GM12801 (cell line): ENCODE measurements around the gene GNB1L.

Source experiments
- CTCF ChIP-seq: IDR thresholded peaks from one replicate; pipeline ENCODE4 v1.5.1; 2011; ENCODE audit warnings: control low read depth; ENCODE audit not compliant: insufficient read length; ENCODE audit errors: extremely low read depth

Gene GNB1L

GRCh38 chr22:19831016-19831415, 23.7 kb downstream of the GNB1L start:
- no peak for TF ChIP-seq CTCF

GRCh38 chr22:19828035-19828401, 26.7 kb downstream of the GNB1L start:
- TF ChIP-seq CTCF, result no peak

- no peak for TF ChIP-seq CTCF
Observed at GRCh38 chr22:19827341-19828034, 27.2 kb downstream of the GNB1L start.

GRCh38 chr22:19826619-19826950, 28.1 kb downstream of the GNB1L start:
- TF ChIP-seq CTCF, result no peak

- TF ChIP-seq CTCF, result no peak
Observed at GRCh38 chr22:19825904-19826618, 28.6 kb downstream of the GNB1L start.

- TF ChIP-seq CTCF, result no peak
Observed at GRCh38 chr22:19824926-19825339, 29.7 kb downstream of the GNB1L start.

- TF ChIP-seq CTCF, result no peak
Observed at GRCh38 chr22:19824212-19824925, 30.3 kb downstream of the GNB1L start.
